Dermis microvascular lymphatic vessel endothelial cell (primary cell): ENCODE results near the gene SLC6A19. TPM values are rescaled to one million over a fixed set of nuclear protein-coding genes. Genes with fewer than 3 reads are reported as not detected.
"Not testable (repeated sequence)": the region's sequence is repeated elsewhere in the genome, so short reads cannot be mapped to it uniquely, and the experiment has no call there.

Experiments used
- DNase-seq, 2 donors: peaks; one replicate each; pipeline versions ENCODE4 v3.0.0 to v3.0.0-alpha.2; 2010; ENCODE audit warnings: low read depth in 2 of 2
- total RNA-seq: library from RNA; depleted of rRNA; stranded (reverse); fragments of >200 nt; gene quantifications from 2 replicates; pipeline ENCODE4 v1.2.1, GENCODE V29; 2014

SLC6A19 gene
- not detected in 2 replicates for total RNA-seq

DNA sequence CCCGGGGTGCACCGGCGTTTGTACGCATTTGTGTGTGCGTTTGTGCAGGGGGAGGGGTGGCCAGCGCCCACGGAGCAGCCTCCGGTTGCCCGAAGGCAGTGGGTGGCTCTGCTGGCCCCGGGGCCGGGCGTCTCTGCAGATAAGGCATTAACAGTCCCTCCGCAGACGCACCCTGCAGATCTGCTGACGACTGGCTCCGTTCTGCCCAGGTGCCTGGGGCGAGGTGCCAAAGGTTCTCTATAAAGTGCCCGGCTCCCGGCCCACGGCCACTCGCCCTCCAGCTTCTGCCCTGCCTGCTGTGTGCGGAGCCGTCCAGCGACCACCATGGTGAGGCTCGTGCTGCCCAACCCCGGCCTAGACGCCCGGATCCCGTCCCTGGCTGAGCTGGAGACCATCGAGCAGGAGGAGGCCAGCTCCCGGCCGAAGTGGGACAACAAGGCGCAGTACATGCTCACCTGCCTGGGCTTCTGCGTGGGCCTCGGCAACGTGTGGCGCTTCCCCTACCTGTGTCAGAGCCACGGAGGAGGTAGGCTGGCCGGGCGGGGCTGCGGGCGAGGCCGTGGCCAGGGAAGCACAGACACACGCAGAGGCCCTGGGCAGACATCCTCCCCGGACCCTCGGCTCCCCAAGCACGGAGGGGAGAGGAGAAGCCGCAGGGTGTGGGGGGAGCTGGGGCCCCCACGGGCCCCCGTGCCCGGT, at the start of gene SLC6A19:
TSS of gene SLC6A19 (plus strand) at position 269 of the 699 bp plus-strand sequence. CDS start at position 325, 56 bp downstream.
- DNase-seq: no peak

- DNase-seq: no peak
Measured at GRCh38 chr5:1152156-1152555, 49.2 kb upstream of the SLC6A19 start.

DNA sequence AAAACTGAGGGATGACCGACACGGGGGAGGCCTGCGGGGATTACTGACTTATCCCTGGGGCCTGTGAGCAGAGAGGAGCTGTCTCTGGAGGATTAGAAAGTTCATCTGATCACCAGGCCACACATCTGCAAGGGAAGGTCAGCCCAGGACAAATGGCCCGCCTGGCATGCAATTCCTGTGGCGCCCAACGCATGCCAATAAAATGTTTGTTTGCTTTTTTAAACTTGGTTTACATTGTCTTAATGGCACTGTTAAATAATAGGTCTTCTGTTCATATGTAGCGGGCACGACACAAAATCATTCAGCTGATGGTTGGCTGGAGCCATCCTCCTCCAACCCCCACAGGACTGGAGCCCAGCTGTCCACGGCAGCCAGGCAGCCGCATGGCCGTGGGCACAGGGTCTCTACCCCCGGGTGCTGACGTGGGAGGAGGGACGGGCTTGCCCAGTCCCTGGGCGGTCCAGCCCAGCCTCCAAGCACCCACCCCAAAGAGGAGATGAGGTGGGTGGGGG, 48.6 kb upstream of the SLC6A19 start:
- DNase-seq: no peak

DNA sequence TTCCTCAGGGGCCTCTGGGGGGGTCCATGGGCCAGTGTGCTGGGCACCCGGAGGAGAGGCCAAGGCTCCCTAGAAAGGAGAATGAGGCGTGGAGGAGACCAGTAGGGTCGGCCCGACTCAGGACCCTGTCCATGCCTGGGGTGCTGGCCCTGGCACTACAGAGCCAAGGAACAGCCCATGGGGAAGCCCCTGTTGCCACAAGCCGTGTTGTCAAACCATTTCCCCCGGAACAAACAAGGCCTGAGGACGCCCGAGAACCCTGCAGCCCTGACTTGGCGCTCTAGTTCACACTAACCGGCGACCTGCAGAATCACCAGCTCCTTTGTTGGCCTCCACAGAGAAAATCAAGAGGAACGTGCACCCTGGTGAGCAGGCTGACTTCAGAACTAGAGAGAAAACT, 48.0 kb upstream of the SLC6A19 start:
- no peak for DNase-seq

DNA sequence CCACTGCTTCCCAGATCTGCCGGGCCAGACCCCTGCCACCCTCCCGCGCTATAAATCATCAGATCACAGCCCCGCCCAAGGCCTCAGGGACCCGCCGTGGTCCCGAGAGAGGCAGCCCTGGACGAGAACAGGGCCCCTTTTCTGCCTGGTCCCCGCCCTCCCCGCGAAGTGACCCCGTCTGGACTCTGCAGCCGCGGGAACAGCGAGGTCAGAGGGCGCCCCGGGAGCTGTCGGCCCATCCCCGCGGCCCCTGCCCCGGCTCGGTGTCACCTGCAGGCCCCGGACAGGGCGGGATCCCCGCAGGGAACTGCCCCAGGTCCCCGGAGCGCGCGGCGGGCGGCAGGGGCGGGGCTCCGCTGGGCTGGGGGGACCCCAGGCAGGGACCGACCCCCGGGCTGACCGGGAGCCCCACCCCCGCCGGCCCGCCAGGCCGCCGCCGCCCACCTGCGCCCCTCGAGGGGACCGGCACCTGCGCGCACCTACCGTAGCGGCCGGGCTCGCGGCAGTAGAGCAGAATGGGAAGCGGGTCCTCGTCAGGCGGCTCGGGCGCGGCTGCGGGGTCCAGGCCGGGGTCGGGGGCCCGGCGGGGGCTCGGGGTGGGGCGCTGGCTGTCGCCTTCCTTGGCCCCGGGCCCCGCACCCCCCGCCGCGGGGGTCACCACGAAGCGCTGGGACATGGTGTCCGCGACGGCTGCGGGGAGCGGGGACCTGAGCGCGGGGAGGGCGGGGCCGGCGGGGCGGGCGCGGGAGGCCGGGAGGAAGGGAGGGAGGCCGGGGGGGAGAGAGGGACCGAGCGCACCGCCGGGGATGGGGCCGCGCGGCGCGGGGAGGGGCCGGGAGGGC, 46.0 kb upstream of the SLC6A19 start:
- DNase-seq: no peak

DNA sequence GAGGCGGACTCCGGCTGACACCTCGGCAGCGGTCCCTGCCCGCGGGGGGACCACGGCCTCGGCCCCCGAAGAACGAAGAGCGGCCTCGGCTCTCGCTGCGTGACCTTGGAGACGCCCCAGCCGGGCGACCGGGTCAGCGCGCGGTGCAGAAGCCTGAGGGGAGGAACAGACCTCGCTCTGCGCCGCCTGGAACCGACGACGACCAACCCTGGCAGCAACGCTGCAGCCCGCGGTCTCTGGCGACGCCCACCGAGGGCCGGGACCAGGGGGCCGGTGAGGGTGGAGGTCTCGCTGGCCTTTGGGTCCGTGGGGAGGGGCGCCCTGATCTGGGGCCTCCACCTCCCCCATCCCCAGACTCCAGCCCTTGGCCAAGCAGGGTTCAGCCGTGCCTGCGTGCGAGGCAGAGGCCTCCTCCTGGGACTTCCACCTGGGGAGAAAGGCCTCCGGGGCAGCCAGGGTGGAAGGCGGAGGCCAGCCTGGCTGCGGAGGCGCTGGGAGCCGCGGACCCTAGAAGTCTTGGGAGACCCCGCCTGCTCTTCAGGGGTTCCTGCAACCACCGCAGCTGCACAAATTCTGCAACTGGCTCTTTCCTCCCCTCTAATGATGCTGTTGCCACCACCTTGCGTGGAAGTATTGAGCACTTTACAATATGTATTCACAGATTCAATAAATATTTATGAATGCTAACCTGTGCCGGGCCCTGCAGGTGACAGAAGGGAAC, 45.2 kb upstream of the SLC6A19 start:
- DNase-seq: no peak

GRCh38 chr5:1156754-1157460, 44.5 kb upstream of the SLC6A19 start:
- no peak for DNase-seq

GRCh38 chr5:1157461-1157986, 43.9 kb upstream of the SLC6A19 start:
- DNase-seq: not testable (repeated sequence)

- no peak for DNase-seq
Measured at GRCh38 chr5:1158647-1159340, 42.6 kb upstream of the SLC6A19 start.

- DNase-seq: no peak
Measured at GRCh38 chr5:1159341-1159675, 42.1 kb upstream of the SLC6A19 start.

DNA sequence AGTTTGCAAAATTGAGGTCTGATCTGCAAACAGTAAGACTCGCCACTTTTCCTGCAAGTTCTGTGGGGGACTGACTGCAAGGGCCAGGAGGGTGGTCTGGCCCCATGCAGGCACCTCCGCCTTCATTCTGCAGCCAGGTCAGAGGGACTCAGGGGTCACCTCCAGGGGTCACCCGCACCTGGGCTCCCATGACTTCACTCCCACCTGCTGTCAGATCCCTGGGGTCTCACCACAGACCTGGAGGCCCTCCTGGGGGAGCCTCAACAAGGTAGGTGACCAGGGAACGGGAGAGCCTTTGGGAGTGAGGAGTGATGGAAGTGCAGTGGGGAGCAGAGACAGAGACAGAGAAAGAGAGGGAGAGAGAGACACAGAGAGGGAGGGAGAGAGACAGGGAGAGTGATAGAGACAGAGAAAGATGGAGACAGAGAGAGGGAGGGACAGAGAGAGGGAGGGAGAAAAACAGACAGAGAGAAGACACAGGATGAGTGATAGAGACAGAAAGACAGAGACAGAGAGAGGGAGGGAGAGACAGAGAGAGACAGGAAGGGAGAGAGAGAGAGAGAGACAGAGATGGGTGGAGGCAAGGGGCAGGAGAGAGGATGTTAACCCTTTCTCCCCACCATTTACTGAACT, 41.5 kb upstream of the SLC6A19 start:
- no peak for DNase-seq

GRCh38 chr5:1161108-1161832, 40.1 kb upstream of the SLC6A19 start:
- DNase-seq: no peak

DNA sequence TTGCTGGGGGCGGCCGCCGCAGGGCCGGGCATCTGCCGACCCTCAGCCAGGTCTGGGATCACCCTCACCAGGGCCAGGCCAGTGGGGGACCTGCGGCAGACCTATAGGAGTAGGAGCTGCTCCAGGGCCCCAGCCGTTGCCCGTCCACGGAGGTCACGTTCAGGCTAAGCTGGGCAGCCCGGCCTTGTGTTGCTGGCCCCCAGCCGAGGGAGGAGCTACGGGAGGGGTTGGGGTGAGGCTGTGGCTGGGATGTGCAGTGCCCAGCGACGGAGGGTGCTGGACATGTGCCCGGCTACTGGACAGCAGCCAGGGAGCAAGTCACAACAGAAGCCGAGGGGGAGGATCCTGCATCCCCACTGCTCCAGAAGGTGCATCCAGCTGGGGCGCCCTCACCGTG, 39.6 kb upstream of the SLC6A19 start:
- no peak for DNase-seq

GRCh38 chr5:1162276-1162675, 39.1 kb upstream of the SLC6A19 start:
- DNase-seq: no peak

DNA sequence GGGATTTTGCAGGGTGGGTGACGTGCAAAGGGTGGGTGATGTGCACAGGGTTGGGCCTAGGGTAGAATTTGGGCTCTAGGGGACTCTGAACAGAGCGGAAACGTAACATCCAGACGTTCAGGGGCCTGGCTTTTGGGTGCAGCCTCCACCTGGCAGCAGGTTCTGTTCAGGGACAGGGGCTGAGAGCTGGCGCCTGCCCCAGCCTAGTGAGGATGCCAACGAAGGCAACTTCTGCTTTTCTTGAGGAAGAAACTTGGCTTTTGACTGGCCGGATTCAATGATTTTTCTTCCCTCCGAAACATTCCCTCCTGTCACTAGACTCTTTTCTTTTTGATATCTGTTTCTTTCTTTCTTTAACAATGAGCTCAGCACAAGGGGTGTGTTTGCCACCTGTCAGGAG, 38.6 kb upstream of the SLC6A19 start:
- DNase-seq: no peak

DNA sequence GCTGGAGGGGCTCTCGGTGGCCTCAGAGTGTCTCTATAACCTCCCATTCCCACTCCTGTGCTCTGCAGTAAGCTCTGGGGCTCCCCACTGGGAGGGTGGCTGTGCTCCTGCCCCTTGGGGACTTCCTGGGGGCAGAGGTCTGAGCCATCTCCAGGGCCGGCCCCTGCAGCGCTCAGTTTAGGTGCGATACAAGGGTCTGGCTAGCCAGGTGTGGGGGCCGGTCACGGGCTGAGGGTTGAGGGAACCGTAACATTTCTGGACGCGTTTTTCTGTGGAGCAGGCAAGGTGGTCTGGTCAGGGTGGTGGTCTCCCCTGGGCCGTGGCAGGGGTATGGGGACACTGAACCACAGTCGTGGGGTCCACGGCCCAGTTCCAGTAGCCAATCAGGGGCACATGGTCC, 38.0 kb upstream of the SLC6A19 start:
- no peak for DNase-seq

DNA sequence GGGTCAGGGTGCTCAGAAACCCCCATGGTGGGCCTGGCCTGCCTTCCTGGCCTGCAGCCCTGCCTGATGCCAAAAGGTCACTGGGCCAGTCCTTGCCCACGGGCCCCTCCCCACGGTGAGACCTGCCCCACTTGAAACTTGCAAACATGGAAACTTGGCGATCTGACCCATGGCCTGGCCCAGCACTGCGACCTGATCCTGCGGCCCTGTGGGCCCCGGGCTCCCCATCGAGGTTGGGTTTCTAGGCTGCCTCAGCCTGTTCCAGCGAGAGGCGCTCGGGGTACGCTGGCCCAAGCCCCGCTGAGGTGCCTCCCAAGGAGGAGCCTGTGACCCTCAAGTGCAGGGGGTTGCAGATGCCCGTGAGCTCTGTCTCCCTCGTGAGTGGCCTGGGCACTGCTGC, 37.5 kb upstream of the SLC6A19 start:
- DNase-seq: no peak

DNA sequence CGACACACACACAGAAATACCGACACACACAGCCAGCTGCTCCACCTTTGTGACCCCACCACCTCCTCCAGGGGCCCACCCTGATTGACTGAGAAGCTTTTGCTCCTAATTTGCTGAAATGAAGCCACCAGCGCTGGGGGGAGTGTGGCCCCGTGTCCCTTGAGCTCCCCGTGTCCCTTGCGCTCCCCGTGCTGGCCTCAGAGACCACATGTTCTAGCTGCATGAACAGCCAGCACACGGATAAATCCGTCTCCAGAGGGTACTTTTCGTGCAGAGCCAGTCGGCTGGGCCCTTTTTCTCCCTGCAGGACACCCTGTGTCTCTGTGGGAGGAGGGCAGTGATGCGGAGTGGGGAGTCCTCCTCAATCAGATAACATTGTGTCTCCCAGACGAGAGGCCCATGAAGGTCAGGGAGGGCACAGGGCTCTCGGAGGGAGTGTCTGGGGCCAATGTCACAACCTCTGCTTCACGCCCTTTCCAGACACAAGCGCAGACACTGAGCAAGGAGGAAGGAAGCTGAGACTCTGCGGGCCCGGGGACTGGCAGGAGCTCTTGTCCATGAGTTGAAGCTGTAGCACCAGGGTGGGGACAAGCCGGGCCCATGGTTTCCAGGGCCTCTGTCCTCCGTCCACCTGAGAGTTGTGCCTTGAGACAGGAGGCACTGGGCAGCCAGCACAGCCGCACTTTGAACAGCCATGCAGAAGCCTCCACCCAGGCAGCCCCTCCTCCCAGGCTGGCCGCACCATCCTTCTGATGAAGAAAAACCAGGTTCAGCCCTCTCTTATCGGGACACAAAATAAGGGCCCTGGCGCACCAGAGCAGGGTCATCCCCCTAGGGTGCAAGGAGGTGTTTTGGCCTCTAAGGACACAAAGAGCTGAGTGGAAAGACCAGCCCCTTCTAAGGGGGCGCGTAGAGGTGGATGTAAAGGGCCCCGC, 36.4 kb upstream of the SLC6A19 start:
- no peak for DNase-seq
